Liver (tissue), 9 donors: ENCODE results near the gene CEP120. TPM values are rescaled to one million over a fixed set of nuclear protein-coding genes. Genes with fewer than 3 reads are reported as not detected.
"Not testable (repeated sequence)": the region's sequence is repeated elsewhere in the genome, so short reads cannot be mapped to it uniquely, and the experiment has no call there.

ENCODE experiments used
- DNase-seq: peaks from one replicate; pipeline ENCODE4 v3.0.0-alpha.2; 2017; ENCODE audit warnings: low spot score
- H3K27ac ChIP-seq, 2 donors: one replicate each; pipeline ENCODE4 v1.7.0; 2013; ENCODE audit warnings: inconsistent platforms in 2 of 2, low read length in 2 of 2, control low read depth in 1 of 2, low read depth in 1 of 2, mild to moderate bottlenecking in 1 of 2
- H3K27me3 ChIP-seq, 4 donors: one replicate each; pipeline versions ENCODE4 v1.6.1 to v1.7.0; 2013; ENCODE audit warnings: low read length in 3 of 4, inconsistent platforms in 1 of 4, mild to moderate bottlenecking in 1 of 4, moderate library complexity in 1 of 4; ENCODE audit not compliant: control insufficient read depth in 4 of 4, insufficient read depth in 4 of 4
- H3K36me3 ChIP-seq, 4 donors: one replicate each; pipeline versions ENCODE4 v1.6.1 to v1.7.0; 2013; ENCODE audit warnings: low read length in 3 of 4, mild to moderate bottlenecking in 3 of 4, low read depth in 1 of 4, moderate library complexity in 1 of 4; ENCODE audit not compliant: control insufficient read depth in 4 of 4, insufficient read depth in 3 of 4
- H3K4me1 ChIP-seq, 4 donors: one replicate each; pipeline versions ENCODE4 v1.6.1 to v1.7.0; 2013; ENCODE audit warnings: low read length in 3 of 4, mild to moderate bottlenecking in 3 of 4, moderate library complexity in 1 of 4; ENCODE audit not compliant: control insufficient read depth in 4 of 4, insufficient read depth in 4 of 4
- H3K4me3 ChIP-seq, 3 donors: one replicate each; pipeline versions ENCODE4 v1.6.1 to v1.7.0; 2013; ENCODE audit warnings: low read length in 3 of 3, control low read depth in 1 of 3, low read depth in 1 of 3, mild to moderate bottlenecking in 1 of 3
- H3K9ac ChIP-seq, 2 donors: one replicate each; pipeline ENCODE4 v1.7.0; 2013; ENCODE audit warnings: low read length in 2 of 2, mild to moderate bottlenecking in 2 of 2, moderate library complexity in 2 of 2, control low read depth in 1 of 2, low read depth in 1 of 2
- H3K9me3 ChIP-seq, 4 donors: one replicate each; pipeline versions ENCODE4 v1.6.1 to v1.7.0; 2013; ENCODE audit warnings: low read length in 3 of 4; ENCODE audit not compliant: control insufficient read depth in 4 of 4
- CTCF ChIP-seq: fragments of 150-350 bp; IDR thresholded peaks from 2 replicates; pipeline ENCODE4 v1.5.1; 2017; ENCODE audit warnings: improper control_type of control experiment, low read depth, low read length; ENCODE audit not compliant: missing input control
- FOXA1 ChIP-seq: IDR thresholded peaks from 2 replicates; pipeline ENCODE4 v1.6.1; 2016; ENCODE audit warnings: antibody characterized with exemption
- FOXA2 ChIP-seq: IDR thresholded peaks from 2 replicates; pipeline ENCODE4 v1.6.1; 2016; ENCODE audit warnings: antibody characterized with exemption
- GABPA ChIP-seq, 2 donors: IDR thresholded peaks in 1 of 2; conservative IDR thresholded peaks in 1 of 2; 2 replicates each; pipeline ENCODE4 v1.6.1; 2016; ENCODE audit warnings: antibody characterized with exemption in 2 of 2, mild to moderate bottlenecking in 1 of 2, moderate library complexity in 1 of 2
- HNF4A ChIP-seq, 2 donors: conservative IDR thresholded peaks; 2 replicates each; pipeline ENCODE4 v1.6.1; 2016; ENCODE audit warnings: antibody characterized with exemption in 2 of 2, mild to moderate bottlenecking in 2 of 2
- JUND ChIP-seq, 2 donors: IDR thresholded peaks; 2 replicates each; pipeline ENCODE4 v1.6.1; 2016; ENCODE audit warnings: antibody characterized with exemption in 2 of 2
- NR2F2 ChIP-seq: IDR thresholded peaks from 2 replicates; pipeline ENCODE4 v1.6.1; 2016; ENCODE audit warnings: antibody characterized with exemption
- REST ChIP-seq: IDR thresholded peaks from 2 replicates; pipeline ENCODE4 v1.6.1; 2016; ENCODE audit warnings: antibody characterized with exemption, mild to moderate bottlenecking
- TAF1 ChIP-seq: conservative IDR thresholded peaks from 2 replicates; pipeline ENCODE4 v1.6.1; 2016; ENCODE audit warnings: antibody characterized with exemption, mild to moderate bottlenecking
- WGBS: extraction: QIAGEN DNeasy Blood & Tissue Kit; methylation state at CpG from one replicate; pipeline ENCODE4 v1.1.7; 2013; 5-methylcytosine and 5-hydroxymethylcytosine counted together
- polyA plus RNA-seq, 2 donors: library from polyadenylated mRNA; stranded (reverse) in 1 of 2; unstranded in 1 of 2; fragments of 200-250 nt in 1 of 2; fragments of >200 nt in 1 of 2; fragmentation: Nextera tagmentation in 1 of 2; extraction: Ambion mirVana in 1 of 2; gene quantifications; one replicate each; pipeline versions ENCODE4 v1.2.1 to v1.2.3, GENCODE V29; 2013 to 2015
- total RNA-seq, 2 donors: library from RNA; depleted of rRNA; stranded (reverse); fragments of >200 nt; gene quantifications; one replicate each; pipeline ENCODE4 v1.2.3, GENCODE V29; 2014
- TF ChIP-seq, protein P1 (sequence below): IDR thresholded peaks from 2 replicates; pipeline ENCODE4 v1.6.1; 2016; ENCODE audit warnings: antibody characterized with exemption
- donor health status: healthy.
- donor health status: healthy.
- donor health status: healthy.
- donor health status: healthy.
- donor health status: healthy.

CEP120 gene
- total and polyA plus RNA-seq, 4 donors: 2.1 to 11.0 (median 6.7) TPM

GRCh38 chr5:123340928-123341327 lies 82.3 kb downstream of the CEP120 start:
- no peak for DNase-seq
- 68% methylated on average over 2 of the region's 2 CpGs for WGBS
- TF ChIP-seq NR2F2 (no peak), CTCF (no peak), FOXA2 (no peak), REST (no peak), FOXA1 (no peak), HNF4A (conservative IDR thresholded peaks at IDR 0.05) (no peak), TAF1 (no peak), JUND (IDR thresholded peaks at IDR 0.05) (no peak)
- TF ChIP-seq, protein P1, sequence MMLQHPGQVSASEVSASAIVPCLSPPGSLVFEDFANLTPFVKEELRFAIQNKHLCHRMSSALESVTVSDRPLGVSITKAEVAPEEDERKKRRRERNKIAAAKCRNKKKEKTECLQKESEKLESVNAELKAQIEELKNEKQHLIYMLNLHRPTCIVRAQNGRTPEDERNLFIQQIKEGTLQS: no peak
- no peaks in the 10 kb centered on the region for H3K9me3 ChIP-seq
- no peak overlapping the region for H3K9ac ChIP-seq
- H3K36me3 ChIP-seq: no peaks in the 10 kb centered on the region
- no peak overlapping the region for H3K27ac ChIP-seq
- H3K4me1 ChIP-seq: no peaks in the 10 kb centered on the region
- H3K27me3 ChIP-seq: no peaks in the 10 kb centered on the region
- H3K4me3 ChIP-seq: no peak overlapping the region

GRCh38 chr5:123308377-123308776 lies 114.8 kb downstream of the CEP120 start:
- not testable (repeated sequence) for H3K27ac ChIP-seq, H3K4me3 ChIP-seq, H3K27me3 ChIP-seq, H3K9ac ChIP-seq, DNase-seq, H3K36me3 ChIP-seq, H3K4me1 ChIP-seq, H3K9me3 ChIP-seq
- 78% methylated on average over 9 of the region's 9 CpGs for WGBS

- H3K9ac ChIP-seq: no peak overlapping the region
- H3K4me3 ChIP-seq: no peak overlapping the region
- no peak for DNase-seq
- 68% methylated on average over 4 of the region's 4 CpGs for WGBS
- H3K4me1 ChIP-seq: no peaks in the 10 kb centered on the region
- no peak for TF ChIP-seq FOXA1
- TF ChIP-seq, protein P1: no peak
- no peak for TF ChIP-seq GABPA (IDR thresholded peaks at IDR 0.05 in 1 of 2, conservative IDR thresholded peaks at IDR 0.05 in 1 of 2)
- H3K27me3 ChIP-seq: peaks cover 0 to 3% (median 0%) of the 10 kb centered on the region in 4 donors
- no peaks in the 10 kb centered on the region for H3K36me3 ChIP-seq
- no peaks in the 10 kb centered on the region for H3K9me3 ChIP-seq
- H3K27ac ChIP-seq: no peak overlapping the region
Observed at GRCh38 chr5:123305751-123306150, 117.5 kb downstream of the CEP120 start.
